IMR-90 (cell line): Measurements from ENCODE around the gene RPAP2.

Experiments
- BHLHE40 ChIP-seq: fragments of 150-350 bp; IDR thresholded peaks from 2 replicates; pipeline ENCODE4 v1.6.1; 2016; ENCODE audit warnings: mild to moderate bottlenecking, low read depth, low read length
- CEBPB ChIP-seq: IDR thresholded peaks from 2 replicates; pipeline ENCODE4 v1.6.1; 2012; ENCODE audit warnings: low read depth, low read length, improper control_type of control experiment
- CHD1 ChIP-seq: IDR thresholded peaks from 2 replicates; pipeline ENCODE4 v1.6.1; 2012; ENCODE audit warnings: low read depth, low read length, improper control_type of control experiment
- CTCF ChIP-seq: conservative IDR thresholded peaks from 2 replicates; pipeline ENCODE4 v1.5.1; 2012; ENCODE audit warnings: mild to moderate bottlenecking, low read depth, low read length, improper control_type of control experiment
- FOS ChIP-seq: fragments of 150-350 bp; IDR thresholded peaks from 2 replicates; pipeline ENCODE4 v1.6.1; 2016; ENCODE audit warnings: low read depth, low read length
- MAZ ChIP-seq: IDR thresholded peaks from 2 replicates; pipeline ENCODE4 v1.6.1; 2012; ENCODE audit warnings: low read depth, mild to moderate bottlenecking, low read length, improper control_type of control experiment, moderate library complexity, borderline replicate concordance
- MXI1 ChIP-seq: IDR thresholded peaks from 2 replicates; pipeline ENCODE4 v1.6.1; 2012; ENCODE audit warnings: low read depth, mild to moderate bottlenecking, low read length, moderate library complexity, borderline replicate concordance
- POLR2A ChIP-seq: IDR thresholded peaks from 2 replicates; pipeline ENCODE4 v1.6.1; 2012; ENCODE audit warnings: mild to moderate bottlenecking, low read depth, low read length
- RAD21 ChIP-seq: IDR thresholded peaks from 2 replicates; pipeline ENCODE4 v1.6.1; 2012; ENCODE audit warnings: low read length, improper control_type of control experiment
- RCOR1 ChIP-seq: IDR thresholded peaks from 2 replicates; pipeline ENCODE4 v1.6.1; 2012; ENCODE audit warnings: mild to moderate bottlenecking, low read length, improper control_type of control experiment; ENCODE audit not compliant: insufficient replicate concordance
- RFX5 ChIP-seq: IDR thresholded peaks from 2 replicates; pipeline ENCODE4 v1.8.0; 2012; ENCODE audit warnings: low read depth, mild to moderate bottlenecking, low read length, moderate library complexity
- SMC3 ChIP-seq: fragments of 150-350 bp; IDR thresholded peaks from 2 replicates; pipeline ENCODE4 v1.6.1; 2016; ENCODE audit warnings: low read depth, mild to moderate bottlenecking, antibody characterized with exemption, low read length, moderate library complexity
- USF2 ChIP-seq: fragments of 150-350 bp; IDR thresholded peaks from 2 replicates; pipeline ENCODE4 v1.6.1; 2017; ENCODE audit warnings: mild to moderate bottlenecking, antibody characterized with exemption, low read length, low read depth
- TF ChIP-seq, protein P1 (sequence below): fragments of 150-350 bp; IDR thresholded peaks from 2 replicates; pipeline ENCODE4 v1.6.1; 2016; ENCODE audit warnings: low read depth, mild to moderate bottlenecking, low read length, moderate library complexity, borderline replicate concordance

- TF ChIP-seq CTCF: peak; percentile 87
- no peak for TF ChIP-seq RFX5
- TF ChIP-seq MXI1: no peak
- no peak for TF ChIP-seq POLR2A
- no peak for TF ChIP-seq CEBPB
- TF ChIP-seq, protein P1, sequence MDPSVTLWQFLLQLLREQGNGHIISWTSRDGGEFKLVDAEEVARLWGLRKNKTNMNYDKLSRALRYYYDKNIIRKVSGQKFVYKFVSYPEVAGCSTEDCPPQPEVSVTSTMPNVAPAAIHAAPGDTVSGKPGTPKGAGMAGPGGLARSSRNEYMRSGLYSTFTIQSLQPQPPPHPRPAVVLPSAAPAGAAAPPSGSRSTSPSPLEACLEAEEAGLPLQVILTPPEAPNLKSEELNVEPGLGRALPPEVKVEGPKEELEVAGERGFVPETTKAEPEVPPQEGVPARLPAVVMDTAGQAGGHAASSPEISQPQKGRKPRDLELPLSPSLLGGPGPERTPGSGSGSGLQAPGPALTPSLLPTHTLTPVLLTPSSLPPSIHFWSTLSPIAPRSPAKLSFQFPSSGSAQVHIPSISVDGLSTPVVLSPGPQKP: no peak
- TF ChIP-seq RAD21: peak; percentile 85
- TF ChIP-seq BHLHE40: no peak
- no peak for TF ChIP-seq USF2
- no peak for TF ChIP-seq CHD1
- peak; percentile 91 for TF ChIP-seq SMC3
- no peak for TF ChIP-seq MAZ
- TF ChIP-seq RCOR1: no peak
- TF ChIP-seq FOS: no peak
These were observed 7.4 kb upstream of the RPAP2 start for GRCh38 chr1:92291372-92291999.
